Femur (tissue), 1 donor: ENCODE data around the gene ARL15.

Experiments
- DNase-seq: peaks from one replicate; pipeline ENCODE4 v3.0.0-alpha.2; 2017

The ARL15 gene

GRCh38 chr5:53970475-53970874 is 339.9 kb downstream of the ARL15 start:
- no peak for DNase-seq

GRCh38 chr5:53969176-53969730 is 341.1 kb downstream of the ARL15 start:
- DNase-seq = no peak

GRCh38 chr5:53965459-53965858 is 344.9 kb downstream of the ARL15 start:
- DNase-seq = no peak

GRCh38 chr5:53963958-53964357 is 346.4 kb downstream of the ARL15 start:
- DNase-seq = no peak

- DNase-seq = no peak
These were observed 348.1 kb downstream of the ARL15 start for GRCh38 chr5:53962306-53962705.

- no peak for DNase-seq
These were observed 353.7 kb downstream of the ARL15 start for GRCh38 chr5:53956632-53957031.

GRCh38 chr5:53956196-53956595 is 354.2 kb downstream of the ARL15 start:
- no peak for DNase-seq

- no peak for DNase-seq
These were observed 359.8 kb downstream of the ARL15 start for GRCh38 chr5:53950621-53951020.

- DNase-seq = no peak
These were observed 361.8 kb downstream of the ARL15 start for GRCh38 chr5:53948598-53948997.

- DNase-seq = no peak
These were observed 363.8 kb downstream of the ARL15 start for GRCh38 chr5:53946405-53947100.

GRCh38 chr5:53944981-53945380 is 365.4 kb downstream of the ARL15 start:
- no peak for DNase-seq

- DNase-seq = no peak
These were observed 366.4 kb downstream of the ARL15 start for GRCh38 chr5:53943938-53944337.

GRCh38 chr5:53942724-53943123 is 367.6 kb downstream of the ARL15 start:
- peak; percentile 46 for DNase-seq

GRCh38 chr5:53940921-53941320 is 369.5 kb downstream of the ARL15 start:
- DNase-seq = no peak

- no peak for DNase-seq
These were observed 372.9 kb downstream of the ARL15 start for GRCh38 chr5:53937467-53937866.

- DNase-seq = no peak
These were observed 373.7 kb downstream of the ARL15 start for GRCh38 chr5:53936481-53937352.

GRCh38 chr5:53934151-53934820 is 376.1 kb downstream of the ARL15 start:
- DNase-seq = peak; percentile 22

- DNase-seq = no peak
These were observed 378.0 kb downstream of the ARL15 start for GRCh38 chr5:53932351-53932750.

GRCh38 chr5:53930457-53930856 is 379.9 kb downstream of the ARL15 start:
- no peak for DNase-seq

GRCh38 chr5:53929570-53929969 is 380.8 kb downstream of the ARL15 start:
- DNase-seq = no peak

GRCh38 chr5:53929152-53929551 is 381.2 kb downstream of the ARL15 start:
- DNase-seq = no peak

GRCh38 chr5:53928641-53929040 is 381.7 kb downstream of the ARL15 start:
- DNase-seq = no peak

- DNase-seq = no peak
These were observed 382.6 kb downstream of the ARL15 start for GRCh38 chr5:53927668-53928247.
